HG02588 (cell line): ENCODE data around the gene ARAF.
"Not testable (repeated sequence)": the region's sequence is repeated elsewhere in the genome, so short reads cannot be mapped to it uniquely, and the experiment has no call there.

Experiments used
- ATAC-seq: cut with Tn5 transposase; IDR thresholded peaks from one replicate; pipeline ENCODE4 v1.9.1; 2021; ENCODE audit warnings: mild to moderate bottlenecking, moderate library complexity; ENCODE audit not compliant: unreplicated experiment

ARAF gene

DNA sequence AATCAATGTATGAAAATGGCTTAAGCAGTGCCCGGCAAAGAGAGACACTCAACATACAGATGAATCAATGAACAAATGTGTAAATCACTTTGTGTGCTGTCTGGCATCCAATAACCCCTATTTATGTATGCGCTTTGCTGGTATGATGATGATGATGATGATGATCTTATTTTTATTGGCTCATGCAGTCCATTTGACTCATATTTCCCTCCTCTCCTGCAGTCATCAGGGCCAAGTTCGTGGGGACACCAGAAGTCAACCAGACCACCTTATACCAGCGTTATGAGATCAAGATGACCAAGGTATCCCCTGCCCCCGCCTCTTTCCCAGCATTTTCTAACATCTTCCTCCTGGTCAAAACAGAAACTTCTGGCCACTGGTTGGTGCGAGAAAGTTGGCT lies 23.7 kb downstream of the ARAF start:
- ATAC-seq: no peak

DNA sequence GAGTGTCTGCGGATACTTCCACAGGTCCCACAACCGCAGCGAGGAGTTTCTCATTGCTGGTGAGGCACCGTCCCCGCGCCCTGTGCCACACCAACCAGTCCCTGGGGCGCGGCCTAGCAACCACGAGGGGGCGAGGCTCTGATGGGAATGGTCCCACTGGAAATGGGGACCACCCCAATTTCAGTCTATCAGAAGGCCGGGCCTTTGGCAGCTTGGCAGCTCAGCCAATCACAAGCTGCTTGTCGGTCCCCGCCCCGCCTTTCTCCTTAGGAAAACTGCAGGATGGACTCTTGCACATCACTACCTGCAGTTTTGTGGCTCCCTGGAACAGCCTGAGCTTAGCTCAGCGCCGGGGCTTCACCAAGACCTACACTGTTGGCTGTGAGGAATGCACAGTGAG lies 24.3 kb downstream of the ARAF start:
- no peak for ATAC-seq

DNA sequence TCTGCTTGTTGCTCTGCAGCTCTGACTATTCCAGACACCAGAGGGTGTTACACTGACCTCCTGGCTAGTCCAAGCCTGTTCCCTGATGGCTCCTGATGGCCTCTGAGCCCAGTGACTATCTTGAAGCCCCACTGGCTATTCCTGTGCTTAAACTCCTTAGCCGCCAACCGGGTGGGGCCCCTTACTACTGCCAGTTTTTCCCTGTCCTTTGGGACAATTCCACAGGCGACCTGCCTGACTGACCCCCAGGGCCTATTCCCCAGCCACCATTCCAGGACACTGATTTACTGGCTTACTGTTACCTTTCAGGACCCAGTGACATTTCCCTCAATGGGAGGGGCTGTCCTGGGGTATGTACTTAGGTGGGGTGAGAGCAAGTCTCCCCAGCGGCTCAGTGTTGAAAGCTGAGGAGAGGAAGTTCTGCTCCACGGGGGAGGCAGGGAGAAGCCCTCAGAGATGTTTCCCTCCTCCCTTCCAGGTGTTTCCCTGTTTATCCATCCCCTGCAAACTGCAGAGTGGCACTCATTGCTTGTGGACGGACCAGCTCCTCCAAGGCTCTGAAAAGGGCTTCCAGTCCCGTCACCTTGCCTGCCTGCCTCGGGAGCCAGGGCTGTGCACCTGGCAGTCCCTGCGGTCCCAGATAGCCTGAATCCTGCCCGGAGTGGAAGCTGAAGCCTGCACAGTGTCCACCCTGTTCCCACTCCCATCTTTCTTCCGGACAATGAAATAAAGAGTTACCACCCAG lies 25.2 kb downstream of the ARAF start:
- ATAC-seq: no peak

DNA sequence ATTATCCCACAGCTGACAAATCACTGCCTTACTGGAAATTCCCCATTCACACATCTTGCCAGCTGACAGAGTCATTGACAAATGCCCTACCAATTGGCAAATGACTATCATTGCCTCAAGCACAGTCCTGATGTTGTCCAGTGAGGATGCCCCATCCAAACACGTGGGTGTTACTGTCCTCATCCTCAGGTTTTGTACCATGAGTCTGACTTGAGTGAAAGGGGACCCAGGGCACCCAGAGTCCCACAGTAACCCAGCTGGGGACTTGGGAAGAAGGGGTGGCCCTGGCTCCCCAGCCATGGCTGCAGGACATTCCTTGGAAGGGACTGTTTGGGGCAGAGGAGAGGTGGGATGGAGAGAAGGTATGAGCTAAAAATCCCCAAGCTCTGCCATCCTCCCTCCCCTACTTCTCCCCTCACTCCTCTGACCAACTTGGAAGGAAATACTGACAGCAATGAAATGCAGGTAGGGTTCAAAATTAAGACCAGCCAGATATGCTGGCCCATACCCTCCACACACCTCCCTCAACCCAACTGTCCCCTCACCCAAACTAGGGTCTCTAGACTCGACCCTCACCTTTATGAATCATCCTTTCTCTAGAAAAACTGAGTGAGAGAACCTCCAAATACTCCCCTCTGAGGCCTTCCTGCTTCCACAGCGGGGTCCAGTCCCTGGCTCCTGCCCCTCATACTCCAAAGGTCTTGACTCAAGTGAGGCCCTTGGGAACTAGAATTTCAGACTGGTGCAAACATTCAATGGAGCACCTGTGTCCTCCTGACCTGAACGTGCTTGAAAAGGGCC lies 26.3 kb downstream of the ARAF start:
- no peak for ATAC-seq

DNA sequence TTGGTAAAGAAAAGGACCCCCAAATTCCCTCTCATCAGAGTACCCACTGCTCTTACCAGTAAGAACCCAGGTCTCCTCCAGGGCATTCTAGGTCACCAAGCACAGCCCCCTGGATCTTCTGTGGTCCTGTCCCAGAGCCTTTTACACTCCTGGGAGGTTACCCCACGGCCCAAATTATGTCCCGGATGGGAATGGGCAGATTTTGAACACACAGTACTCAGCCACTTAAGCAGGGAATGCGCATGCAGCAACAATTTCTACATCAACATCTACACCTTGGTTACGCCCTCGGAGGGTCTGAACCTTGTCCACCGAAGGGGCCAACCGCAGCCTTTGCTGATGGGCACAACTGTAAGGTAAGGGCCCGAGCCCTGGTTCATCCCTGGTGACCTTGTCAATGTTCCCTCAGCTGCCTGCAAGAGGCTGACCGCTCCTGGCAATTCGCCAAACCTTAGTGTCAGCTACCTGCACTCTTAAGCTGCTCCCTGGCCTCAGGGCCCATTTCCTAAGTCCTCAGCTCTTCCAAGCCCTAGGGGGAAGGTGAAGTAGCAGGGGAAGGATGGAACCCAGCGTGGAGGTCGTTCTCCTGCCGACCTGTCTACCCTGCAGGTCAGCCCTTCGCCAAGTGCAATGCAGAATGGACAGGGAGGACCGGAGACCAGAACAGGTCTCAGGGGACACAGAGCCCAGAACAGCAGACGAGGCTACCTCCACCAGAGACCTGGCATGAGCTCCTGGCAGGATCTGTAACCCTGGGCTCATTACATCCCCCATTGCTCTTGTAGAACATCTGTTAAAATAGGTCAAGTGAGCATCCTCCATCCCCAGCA lies 27.1 kb downstream of the ARAF start:
- no peak for ATAC-seq

DNA sequence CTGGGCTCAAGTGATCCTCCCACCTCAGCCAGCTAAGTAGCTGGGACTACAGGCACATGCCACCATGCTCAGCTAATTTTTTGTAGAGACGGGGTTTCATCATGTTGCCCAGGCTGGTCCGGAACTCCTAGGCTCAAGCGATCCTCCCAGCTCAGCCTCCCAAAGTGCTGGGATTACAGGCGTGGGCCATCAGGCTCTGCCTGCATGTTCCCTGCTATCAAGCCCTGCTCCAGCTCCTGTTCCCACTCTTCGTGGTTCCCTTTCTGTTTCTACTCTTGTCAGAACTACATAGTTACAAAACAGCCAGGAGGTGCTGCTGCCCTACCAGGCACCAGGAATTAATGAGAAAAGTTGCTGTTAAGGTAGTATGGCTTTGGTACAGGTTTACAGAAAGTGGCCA lies 30.0 kb downstream of the ARAF start:
- no peak for ATAC-seq

DNA sequence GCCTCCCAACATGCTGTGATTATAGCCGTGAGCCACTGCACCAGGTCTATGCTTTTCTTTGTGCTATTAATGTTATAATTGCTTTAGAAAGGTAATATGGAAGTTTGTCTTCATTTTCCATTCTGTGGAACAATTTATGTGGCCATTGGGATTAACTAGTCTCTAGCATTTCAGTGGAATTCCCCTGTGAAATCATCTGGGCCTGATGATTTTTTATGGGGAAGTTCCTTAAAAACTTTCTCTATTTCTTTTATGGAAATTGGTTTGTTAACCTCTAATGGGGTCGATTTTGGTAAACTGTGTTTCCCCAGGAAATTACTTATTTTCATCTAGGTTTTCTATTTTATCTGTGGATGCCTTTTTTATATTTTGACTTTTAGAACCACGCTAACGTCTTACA lies 32.5 kb downstream of the ARAF start:
- ATAC-seq: no peak

DNA sequence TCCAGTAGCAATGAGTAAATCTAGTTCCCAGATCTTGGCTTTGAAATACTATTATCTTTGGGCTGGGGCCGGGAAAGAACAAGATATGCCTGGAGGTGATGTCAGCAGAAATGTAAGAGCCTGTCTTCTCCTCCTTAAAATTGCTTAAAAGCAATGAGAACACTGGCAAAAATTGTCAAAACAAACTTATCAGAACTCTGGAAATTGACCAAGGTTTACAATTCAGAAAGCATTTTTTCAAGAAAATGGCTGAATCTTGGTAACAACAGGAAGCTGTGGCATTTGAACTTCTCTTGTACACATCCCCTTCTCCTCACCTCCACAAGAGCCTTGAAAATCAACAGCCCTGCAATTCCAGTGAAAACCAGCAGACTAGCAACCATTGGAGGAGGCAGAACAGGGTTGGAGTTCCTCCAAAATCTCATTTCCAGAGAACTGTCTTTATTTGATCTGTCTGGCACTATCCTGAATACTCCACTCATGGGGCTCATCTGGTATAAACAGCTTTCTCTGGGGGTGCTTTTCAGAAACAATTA lies 34.8 kb downstream of the ARAF start:
- no peak for ATAC-seq

DNA sequence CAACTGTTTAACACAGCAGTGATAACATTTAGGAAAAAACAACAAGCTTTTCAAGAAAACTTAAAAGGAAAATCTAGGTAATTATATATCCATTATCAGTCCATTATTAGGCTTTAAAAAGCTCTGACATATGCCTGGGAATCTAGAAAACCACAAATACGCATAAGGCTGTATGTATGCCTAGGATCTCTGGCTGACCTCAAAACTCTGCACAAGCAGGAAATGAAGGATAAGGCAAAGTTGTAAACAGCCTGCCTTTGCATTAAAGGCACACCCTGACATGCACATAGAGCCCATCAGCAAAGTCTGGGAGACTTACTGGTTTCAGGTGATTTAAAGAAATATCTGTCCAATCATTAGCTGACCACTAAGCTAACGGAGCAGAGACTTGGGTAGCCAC lies 35.3 kb downstream of the ARAF start:
- ATAC-seq: no peak

DNA sequence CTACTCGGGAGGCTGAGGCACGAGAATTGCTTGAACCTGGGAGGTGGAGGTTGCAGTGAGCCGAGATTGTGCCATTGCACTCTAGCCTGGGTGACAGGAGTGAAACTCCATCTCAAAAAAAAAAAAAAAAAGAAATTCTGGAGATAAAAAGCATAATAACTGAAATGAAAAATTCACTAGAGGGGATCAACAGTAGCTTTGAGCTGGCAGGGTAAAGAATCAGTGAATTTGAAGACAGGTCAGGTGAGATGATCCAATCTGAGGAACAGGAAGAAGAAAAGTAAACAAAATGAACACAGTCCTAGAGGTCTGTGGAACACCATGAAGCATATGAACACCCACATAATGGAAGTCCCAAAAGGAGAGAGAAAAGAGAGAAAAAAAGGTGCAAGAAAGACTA lies 36.2 kb downstream of the ARAF start:
- ATAC-seq: no peak

DNA sequence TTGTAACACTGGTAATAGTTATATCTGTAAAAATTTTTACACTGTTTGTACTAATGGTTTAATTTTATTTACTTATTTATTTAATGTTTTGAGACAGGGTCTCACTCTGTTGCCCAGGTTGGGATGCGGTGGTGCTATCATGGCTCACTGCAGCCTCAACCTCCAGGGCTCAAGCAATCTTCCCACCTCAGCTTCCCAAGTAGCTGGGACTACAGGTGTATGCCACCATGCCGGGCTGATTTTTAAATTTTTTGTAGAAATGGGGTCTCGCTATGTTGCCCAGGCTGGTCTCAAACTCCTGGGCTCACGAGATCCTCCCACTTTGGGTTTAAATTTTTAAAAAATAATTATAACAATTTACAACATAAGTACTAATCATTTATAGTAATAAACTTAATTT lies 42.1 kb downstream of the ARAF start:
- not testable (repeated sequence) for ATAC-seq

DNA sequence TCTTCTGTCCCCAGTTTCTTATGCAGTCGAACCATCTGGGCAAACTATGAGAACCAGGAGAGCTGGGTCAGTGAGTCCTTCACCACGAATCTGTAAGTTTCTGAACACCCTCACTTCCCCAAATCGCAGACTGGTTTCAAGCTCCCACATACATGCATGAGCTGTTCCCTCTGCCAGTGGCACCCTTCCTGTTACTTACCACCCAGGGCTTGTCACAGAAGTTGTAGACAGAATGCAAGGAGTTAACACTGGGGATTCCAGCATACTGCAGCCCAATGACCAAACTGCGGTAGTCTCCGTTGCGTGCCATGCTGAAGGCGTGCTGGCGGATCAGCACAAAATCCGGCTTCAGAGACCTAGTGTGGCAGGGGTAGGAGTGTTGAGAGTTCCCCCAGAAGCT lies 44.0 kb downstream of the ARAF start:
- ATAC-seq: no peak

DNA sequence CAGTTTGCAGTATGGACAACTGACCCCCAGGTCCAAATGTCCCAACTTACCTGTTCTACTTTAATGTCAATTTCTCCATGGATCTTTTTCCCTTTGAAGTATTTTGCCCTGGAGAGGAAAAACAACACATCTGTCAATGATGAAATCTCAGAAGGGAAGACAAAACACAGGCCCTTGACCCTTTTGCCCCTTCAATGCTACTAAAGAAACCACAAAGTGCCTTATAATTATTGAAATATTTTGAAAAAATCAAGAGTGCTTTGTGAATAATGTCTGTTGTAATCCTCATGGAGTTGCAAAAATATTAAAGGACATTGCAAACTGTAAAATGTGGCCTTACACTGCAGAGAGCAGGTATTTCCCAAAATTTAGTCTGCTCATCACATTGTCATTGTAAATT lies 46.1 kb downstream of the ARAF start:
- no peak for ATAC-seq

DNA sequence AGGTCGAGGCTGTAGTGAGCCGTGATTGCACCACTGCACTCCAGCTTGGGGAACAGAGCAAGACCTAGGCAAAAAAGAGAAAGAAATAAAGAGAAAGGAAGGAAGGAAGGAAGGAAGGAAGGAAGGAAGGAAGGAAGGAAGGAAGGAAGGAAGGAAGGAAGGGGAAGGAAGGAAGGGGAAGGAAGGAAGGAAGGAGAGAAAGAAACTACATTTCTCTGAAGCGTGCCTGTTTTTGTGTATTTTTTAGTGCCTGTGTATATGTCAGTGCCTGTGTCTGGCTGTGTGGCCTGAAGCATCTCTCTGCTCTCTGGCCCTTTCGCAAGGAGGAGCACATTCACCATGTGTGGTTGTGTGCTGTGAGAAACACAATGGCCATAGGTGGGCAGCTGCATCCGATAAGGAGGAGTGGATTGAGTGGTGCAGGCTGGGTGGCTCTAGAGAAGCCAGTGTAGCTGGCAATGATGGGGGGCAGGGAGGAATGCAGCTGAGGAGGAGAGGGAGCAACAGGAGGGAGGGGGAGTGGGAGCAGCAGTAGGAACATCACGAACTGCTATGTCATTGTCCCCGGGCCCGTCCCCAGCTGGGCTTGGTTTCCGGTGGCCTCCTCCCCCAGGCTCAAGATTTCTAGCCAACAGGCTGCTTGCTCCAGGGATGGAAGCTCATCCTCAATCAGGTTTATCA lies 47.3 kb downstream of the ARAF start:
- no peak for ATAC-seq

DNA sequence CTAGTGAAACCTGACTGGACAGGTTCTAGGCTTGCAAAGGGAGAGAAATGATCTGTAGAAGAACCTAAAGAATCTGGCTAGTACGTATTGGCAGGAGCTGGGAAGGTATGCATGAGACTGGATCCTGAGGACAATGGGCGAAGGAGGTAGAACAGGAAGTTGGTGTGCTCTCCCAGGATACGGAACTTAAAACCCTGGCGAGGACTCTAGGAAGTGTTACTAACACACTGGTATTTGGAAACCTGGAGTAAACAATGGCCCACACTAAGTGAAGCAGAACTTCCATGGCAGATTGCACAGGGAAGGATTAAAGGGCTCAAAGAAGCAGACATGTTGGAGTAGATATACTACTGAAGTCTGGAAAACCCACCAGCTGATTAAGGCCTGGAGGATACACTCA lies 49.5 kb downstream of the ARAF start:
- ATAC-seq: no peak

DNA sequence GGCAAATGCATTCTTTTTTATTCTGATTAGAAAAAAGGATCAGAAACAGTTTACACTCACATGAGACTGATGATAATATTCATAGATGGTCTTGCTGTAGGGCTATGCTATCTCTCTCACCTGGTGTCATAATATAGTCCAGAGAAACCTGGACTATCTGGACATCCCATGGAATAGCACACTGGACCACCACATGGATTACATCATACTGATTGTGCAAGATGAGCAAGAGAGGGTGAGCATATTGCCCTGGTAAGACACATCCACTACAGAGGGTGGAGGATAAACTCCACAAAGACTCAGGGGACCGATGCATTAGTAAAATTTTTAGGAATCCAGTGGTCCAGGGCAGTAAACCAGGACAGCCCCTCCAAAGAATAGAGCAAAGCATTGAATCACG lies 50.5 kb downstream of the ARAF start:
- ATAC-seq: no peak

DNA sequence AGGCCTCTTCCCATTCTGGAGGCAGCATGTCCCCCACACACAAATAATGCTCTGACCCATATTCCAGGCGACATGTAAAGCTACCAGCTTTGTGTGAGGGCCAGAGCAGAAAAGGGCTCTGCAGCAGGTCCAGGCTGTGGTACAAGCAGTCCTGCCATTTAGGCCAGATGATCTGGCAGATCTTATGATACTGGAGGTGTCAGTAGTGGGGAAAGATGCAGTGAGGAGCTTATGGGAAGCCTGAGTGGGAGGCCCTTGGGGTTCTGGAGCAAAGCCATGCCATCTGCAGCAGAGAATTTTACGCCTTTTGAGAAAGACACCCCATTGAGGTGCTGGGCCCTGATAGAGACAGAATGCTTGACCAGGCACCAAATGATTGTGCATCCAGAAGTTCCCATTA lies 50.9 kb downstream of the ARAF start:
- no peak for ATAC-seq

DNA sequence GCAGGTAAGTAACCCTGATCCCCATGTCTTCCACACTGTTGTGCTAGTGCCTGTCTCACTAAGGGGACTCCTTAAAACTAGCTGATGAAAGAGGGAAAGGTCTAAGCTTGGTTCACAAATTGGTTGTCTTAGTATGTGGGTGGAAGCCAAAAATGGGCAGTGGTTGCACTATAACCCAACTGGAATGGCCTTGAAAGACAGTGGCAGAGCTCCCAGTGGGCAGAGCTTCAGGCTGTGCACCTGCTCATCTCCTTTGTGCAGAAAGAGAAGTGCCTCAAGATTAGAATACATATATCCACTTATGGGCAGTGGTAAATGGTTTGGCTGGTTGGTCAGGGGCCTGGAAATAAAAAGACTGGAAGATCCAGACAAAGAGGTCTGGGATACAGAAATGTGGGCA lies 51.4 kb downstream of the ARAF start:
- no peak for ATAC-seq

DNA sequence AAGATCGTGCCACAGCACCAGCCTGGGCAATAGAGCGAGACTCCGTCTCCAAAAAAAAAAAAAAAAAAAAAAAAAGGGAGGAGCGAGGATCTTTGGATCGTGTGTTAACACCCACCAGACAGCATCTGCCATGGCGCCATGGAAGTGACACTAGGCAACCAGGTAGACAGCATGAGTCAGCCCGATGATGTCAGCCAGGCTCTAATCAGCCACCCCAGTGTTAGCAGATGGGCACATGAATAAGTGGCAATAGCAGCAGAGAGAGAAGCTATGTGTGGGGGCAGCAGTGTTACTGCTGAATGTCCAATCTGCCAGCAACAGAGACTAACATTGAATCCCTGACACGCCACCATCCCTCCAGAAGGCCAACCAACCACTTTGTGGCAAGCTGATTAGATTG lies 52.1 kb downstream of the ARAF start:
- ATAC-seq: no peak

DNA sequence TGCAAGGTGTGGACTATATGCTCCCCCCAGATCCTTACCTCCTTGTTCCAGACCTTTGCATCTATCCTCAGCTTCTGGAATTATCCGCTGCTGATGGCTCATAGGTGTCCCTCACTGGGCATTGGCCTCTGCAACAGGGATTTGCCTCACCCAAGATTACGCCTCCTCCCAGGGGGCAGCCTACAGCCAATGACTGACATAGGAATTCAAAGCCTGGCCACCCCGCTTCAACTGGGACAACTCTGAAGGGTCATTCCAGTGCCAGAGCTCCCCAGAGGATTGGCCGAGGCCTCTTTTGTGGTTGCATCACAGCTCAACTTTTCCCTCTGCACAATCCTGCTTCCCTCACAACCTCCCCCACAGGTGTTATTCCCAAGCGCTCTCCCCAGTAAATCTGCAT lies 53.6 kb downstream of the ARAF start:
- ATAC-seq: no peak

DNA sequence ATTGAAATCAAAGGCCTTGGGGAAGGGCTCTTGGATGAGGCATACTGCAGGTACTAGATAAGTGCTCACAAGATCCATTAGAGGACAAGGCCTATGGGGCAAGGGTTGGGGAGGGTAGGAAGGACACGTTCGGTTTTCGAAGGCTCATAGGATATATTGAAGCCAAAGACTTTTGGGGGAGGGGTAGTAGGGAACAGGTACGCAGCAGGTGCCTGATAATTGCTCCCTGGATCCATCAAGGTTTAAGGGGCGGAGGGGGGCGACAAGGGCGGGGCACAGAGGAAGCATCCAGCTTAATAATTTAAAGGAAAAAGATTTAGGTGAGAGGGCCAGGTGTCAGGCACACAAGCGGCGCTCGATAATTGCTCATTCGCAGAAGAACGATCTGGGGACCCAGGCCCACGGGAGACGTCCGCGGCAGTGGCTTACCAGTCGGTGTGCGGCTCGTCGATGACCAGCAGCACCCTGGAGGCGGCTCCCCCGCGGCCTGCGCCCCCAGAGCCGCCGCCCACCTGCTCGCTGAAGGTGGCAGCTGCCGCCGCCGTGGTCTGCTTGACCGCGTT lies 58.0 kb downstream of the ARAF start:
- ATAC-seq: no peak
